GM23248 (cell line): ENCODE data around the gene TMEM158. TPM values are rescaled to one million over a fixed set of nuclear protein-coding genes. Genes with fewer than 3 reads are reported as not detected.
A peak's percentile ranks its signal among the peaks of the same experiment; 100 is the strongest.

ENCODE experiments used
- DNase-seq: peaks from one replicate; pipeline ENCODE4 v3.0.0-alpha.2; 2015
- H2AFZ ChIP-seq: fragments of 200-600 bp; sonication (generic); 2 replicates; pipeline ENCODE4 v1.6.1; 2016; ENCODE audit warnings: antibody characterized with exemption
- H3F3A ChIP-seq: fragments of 200-600 bp; sonication (generic); 2 replicates; pipeline ENCODE4 v1.6.1; 2016; ENCODE audit warnings: mild to moderate bottlenecking, antibody characterized with exemption, mixed run types; ENCODE audit not compliant: insufficient read depth
- H3K27ac ChIP-seq: fragments of 200-600 bp; sonication (generic); 2 replicates; pipeline ENCODE4 v1.5.1; 2016; ENCODE audit warnings: mild to moderate bottlenecking
- H3K27me3 ChIP-seq: fragments of 200-600 bp; sonication (generic); replicated peaks from 2 replicates; pipeline ENCODE4 v1.6.1; 2016; ENCODE audit warnings: mild to moderate bottlenecking; ENCODE audit not compliant: insufficient read depth
- H3K36me3 ChIP-seq: fragments of 200-600 bp; sonication (generic); 2 replicates; pipeline ENCODE4 v1.6.1; 2016; ENCODE audit warnings: low read depth, mild to moderate bottlenecking
- H3K4me1 ChIP-seq: fragments of 200-600 bp; sonication (generic); 2 replicates; pipeline ENCODE4 v1.6.1; 2016; ENCODE audit warnings: mild to moderate bottlenecking; ENCODE audit not compliant: insufficient read depth
- H3K4me2 ChIP-seq: fragments of 200-600 bp; sonication (generic); one replicate; pipeline ENCODE4 v1.6.1; 2016; ENCODE audit warnings: mild to moderate bottlenecking; ENCODE audit not compliant: unreplicated experiment
- H3K4me3 ChIP-seq: fragments of 200-600 bp; sonication (generic); 2 replicates; pipeline ENCODE4 v1.5.1; 2016; ENCODE audit warnings: mild to moderate bottlenecking
- H3K79me2 ChIP-seq: fragments of 200-600 bp; sonication (generic); 2 replicates; pipeline ENCODE4 v1.6.1; 2016; ENCODE audit warnings: mild to moderate bottlenecking; ENCODE audit not compliant: insufficient read depth
- H3K9ac ChIP-seq: fragments of 200-600 bp; sonication (generic); 2 replicates; pipeline ENCODE4 v1.6.1; 2016; ENCODE audit warnings: mild to moderate bottlenecking
- H3K9me2 ChIP-seq: fragments of 200-600 bp; sonication (generic); 2 replicates; pipeline ENCODE4 v1.6.1; 2016; ENCODE audit warnings: mixed run types, mild to moderate bottlenecking, moderate library complexity; ENCODE audit not compliant: insufficient read depth
- H3K9me3 ChIP-seq: fragments of 200-600 bp; sonication (generic); one replicate; pipeline ENCODE4 v1.6.1; 2017; ENCODE audit warnings: low read depth
- H4K20me1 ChIP-seq: fragments of 200-600 bp; sonication (generic); 2 replicates; pipeline ENCODE4 v1.6.0; 2016; ENCODE audit not compliant: insufficient read depth
- EZH2 ChIP-seq: fragments of 200-600 bp; sonication (generic); IDR thresholded peaks from 2 replicates; pipeline ENCODE4 v1.6.1; 2018; ENCODE audit warnings: antibody characterized with exemption, mild to moderate bottlenecking; ENCODE audit not compliant: insufficient read depth, poor library complexity, severe bottlenecking
- EZH2phosphoT487 ChIP-seq: fragments of 200-600 bp; sonication (generic); IDR thresholded peaks from 2 replicates; pipeline ENCODE4 v1.6.1; 2018; ENCODE audit warnings: antibody characterized with exemption, moderate library complexity, mild to moderate bottlenecking, low read depth; ENCODE audit not compliant: insufficient read depth
- WGBS, 2 experiments: methylation state at CpG; one replicate each; pipeline ENCODE4 v1.1.6; 2015 to 2017; ENCODE audit warnings: low lambda C conversion rate in 2 of 2, low coverage in 1 of 2; ENCODE audit errors: missing lambda C conversion rate in 2 of 2; 5-methylcytosine and 5-hydroxymethylcytosine counted together
- in situ Hi-C: fragments of 300-500 bp; cut with MboI; formaldehyde crosslinking; loops from 2 replicates; pipeline ENCODE4 v1.15.0; 2020
- polyA plus RNA-seq: library from polyadenylated mRNA; unstranded; fragments of >200 nt; fragmentation: Nextera tagmentation; extraction: Ambion mirVana; gene quantifications from 2 replicates; pipeline ENCODE4 v1.2.1, GENCODE V29; 2016
- total RNA-seq: library from RNA; depleted of rRNA; stranded (reverse); fragments of >200 nt; shearing (Covaris generic); gene quantifications from 2 replicates; pipeline ENCODE4 v1.2.3, GENCODE V29; 2014

TMEM158 gene
- total and polyA plus RNA-seq, 2 experiments from 2014 or later: 3.3 to 33.0 TPM

DNA sequence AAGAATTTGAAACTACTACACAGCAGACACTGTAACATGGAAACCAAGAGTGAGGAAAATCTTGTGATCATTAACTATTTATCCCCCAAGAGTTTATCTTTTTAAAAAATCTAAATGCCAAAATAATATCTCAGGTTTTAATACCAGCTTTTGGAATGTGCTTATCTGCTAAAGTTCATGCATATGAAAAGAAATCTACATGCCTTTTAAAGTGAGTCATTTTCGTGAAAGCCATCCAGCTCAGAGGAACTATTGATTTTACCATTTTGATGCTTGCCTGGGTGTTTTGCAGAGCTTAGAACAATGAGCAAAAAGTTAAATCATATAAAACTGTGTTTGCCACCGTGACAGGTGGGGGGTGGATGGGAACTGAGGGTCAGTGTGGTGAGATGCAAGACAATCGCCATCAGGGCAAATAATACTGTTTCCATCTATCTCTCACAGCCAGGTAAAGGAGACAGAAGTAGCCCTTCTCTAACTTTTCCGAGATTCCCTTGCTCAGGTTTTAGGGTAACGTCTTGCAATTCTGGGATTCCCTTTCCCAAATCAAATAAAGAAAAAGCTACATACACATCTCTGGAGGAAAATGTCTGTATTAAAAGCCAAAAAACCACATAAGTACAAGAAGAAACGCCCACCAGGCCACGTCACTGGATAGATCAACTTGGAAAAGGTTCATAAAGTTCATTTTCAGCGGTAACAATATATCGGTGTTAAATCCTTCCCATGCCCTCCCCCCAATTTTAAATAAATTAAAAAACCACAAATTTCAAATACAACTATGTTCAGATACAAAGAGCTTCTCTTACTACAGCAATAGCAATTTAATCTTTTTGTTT, 2.0 kb downstream of the TMEM158 start:
- peak overlapping the region; percentile 97 for H3K4me2 ChIP-seq
- peaks cover 17% of the 10 kb centered on the region for H3F3A ChIP-seq
- H3K9ac ChIP-seq: peak overlapping the region; percentile 77
- no peaks in the 10 kb centered on the region for H3K9me2 ChIP-seq
- WGBS, 2 experiments: 13 to 17% methylated on average over 9 of the region's 9 CpGs
- peak overlapping the region; percentile 85; the same call in 1 of the 2 replicates for H2AFZ ChIP-seq
- peaks cover 32% of the 10 kb centered on the region for H3K79me2 ChIP-seq
- H3K27ac ChIP-seq: peak overlapping the region; percentile 33
- peaks cover 14% of the 10 kb centered on the region for H3K4me1 ChIP-seq
- H3K9me3 ChIP-seq: no peaks in the 10 kb centered on the region
- peak overlapping the region; percentile 93 for H3K4me3 ChIP-seq
- TF ChIP-seq EZH2: no peak
- TF ChIP-seq EZH2phosphoT487: no peak
- peak; percentile 82 for DNase-seq
- H3K27me3 ChIP-seq: no peaks in the 10 kb centered on the region
- in situ Hi-C loops: loop anchor here (5.0 to 25.0 kb wide), 2 partner anchors 273 to 438 kb away; no protein-coding TSS in a partner anchor
- H3K36me3 ChIP-seq: no peaks in the 10 kb centered on the region
- no peaks in the 10 kb centered on the region for H4K20me1 ChIP-seq

- Histone ChIP-seq H3K27me3 (no peaks in the 10 kb centered on the region), H3K9me2 (no peaks in the 10 kb centered on the region), H3K9me3 (no peaks in the 10 kb centered on the region), H3K79me2 (peaks cover 29% of the 10 kb centered on the region), H2AFZ (no peak overlapping the region), H3K4me3 (no peak overlapping the region), H4K20me1 (no peaks in the 10 kb centered on the region), H3K4me1 (peaks cover 23% of the 10 kb centered on the region), H3K4me2 (no peak overlapping the region), H3K27ac (no peak overlapping the region), H3F3A (peaks cover 17% of the 10 kb centered on the region), H3K36me3 (no peaks in the 10 kb centered on the region), H3K9ac (no peak overlapping the region)
- in situ Hi-C loops: loop anchor here (5.0 to 25.0 kb wide), 2 partner anchors 278 to 443 kb away; no protein-coding TSS in a partner anchor
- no peak for DNase-seq
- TF ChIP-seq EZH2 (no peak), EZH2phosphoT487 (no peak)
- WGBS, 2 experiments: 97 to 99% methylated on average over 8 of the region's 8 CpGs
Observed at GRCh38 chr3:45219694-45220093, 6.4 kb downstream of the TMEM158 start.

- Histone ChIP-seq H3K9ac (peak overlapping the region; percentile 48), H2AFZ (0 out of 2 replicates have a peak overlapping the region, but pooled peaks have one; percentile 5), H3K79me2 (peaks cover 20% of the 10 kb centered on the region), H3K4me2 (peak overlapping the region; percentile 70), H3K4me3 (peak overlapping the region; percentile 40), H3F3A (peaks cover 17% of the 10 kb centered on the region), H3K27ac (peak overlapping the region; percentile 52; the same call in 1 of the 2 replicates), H3K27me3 (no peaks in the 10 kb centered on the region), H3K9me3 (no peaks in the 10 kb centered on the region), H3K36me3 (no peaks in the 10 kb centered on the region), H4K20me1 (no peaks in the 10 kb centered on the region), H3K9me2 (no peaks in the 10 kb centered on the region), H3K4me1 (peaks cover 18% of the 10 kb centered on the region)
- TF ChIP-seq EZH2phosphoT487: no peak
- TF ChIP-seq EZH2: no peak
- DNase-seq: peak; percentile 87
- in situ Hi-C loops: loop anchor here (25.0 kb wide), 1 partner anchor 444 kb away; no protein-coding TSS in a partner anchor
- WGBS, 2 experiments: 18 to 25% methylated on average over 11 of the region's 11 CpGs
Observed at GRCh38 chr3:45218578-45219390, 7.3 kb downstream of the TMEM158 start.

- no peak for TF ChIP-seq EZH2phosphoT487
- no peaks in the 10 kb centered on the region for H3K79me2 ChIP-seq
- 98 to 99% methylated on average over 10 of the region's 10 CpGs for WGBS, 2 experiments
- H3K36me3 ChIP-seq: no peaks in the 10 kb centered on the region
- H3K27me3 ChIP-seq: no peaks in the 10 kb centered on the region
- no peak for DNase-seq
- peaks cover 17% of the 10 kb centered on the region for H3F3A ChIP-seq
- no peak overlapping the region for H3K4me2 ChIP-seq
- peaks cover 14% of the 10 kb centered on the region for H3K4me1 ChIP-seq
- no peak overlapping the region for H3K27ac ChIP-seq
- H3K9me2 ChIP-seq: no peaks in the 10 kb centered on the region
- H2AFZ ChIP-seq: no peak overlapping the region
- H3K9me3 ChIP-seq: no peaks in the 10 kb centered on the region
- H3K4me3 ChIP-seq: no peak overlapping the region
- H4K20me1 ChIP-seq: no peaks in the 10 kb centered on the region
- in situ Hi-C loops: loop anchor here (25.0 kb wide), 1 partner anchor 446 kb away; no protein-coding TSS in a partner anchor
- H3K9ac ChIP-seq: no peak overlapping the region
Observed at GRCh38 chr3:45216021-45216609, 10.0 kb downstream of the TMEM158 start.
